ENCODE results near the gene CDC16.

GRCh38 chr13:114261328-114261965 lies 26.8 kb downstream of the CDC16 start:
- TF ChIP-seq CTCF (IDR thresholded peaks at IDR 0.05; ENCODE audit: insufficient read depth, low read length) (no peak), REST (IDR thresholded peaks at IDR 0.05; ENCODE audit: insufficient replicate concordance, low read depth) (no peak), POLR2AphosphoS5 (IDR thresholded peaks at IDR 0.05; ENCODE audit: low read depth) (no peak), GABPA (IDR thresholded peaks at IDR 0.05; ENCODE audit: low read depth) (no peak)

All from HL-60 (cell line).